GM23338 (cell line): ENCODE results near the gene MYF5. TPM values are rescaled to one million over a fixed set of nuclear protein-coding genes. Genes with fewer than 3 reads are reported as not detected.

Experiments used
- ATAC-seq: fragments of 200-7000 bp; cut with Tn5 transposase; 3 replicates; pipeline ENCODE4 v1.9.1; 2020
- DNase-seq: peaks from one replicate; pipeline ENCODE4 v3.0.0-alpha.2; 2015; ENCODE audit warnings: low spot score
- H2AFZ ChIP-seq: fragments of 200-600 bp; sonication (generic); 2 replicates; pipeline ENCODE4 v1.8.0; 2016; ENCODE audit warnings: antibody characterized with exemption, mild to moderate bottlenecking, moderate library complexity
- H3F3A ChIP-seq: fragments of 200-600 bp; sonication (generic); replicated peaks from 2 replicates; pipeline ENCODE4 v1.8.0; 2017; ENCODE audit warnings: antibody characterized with exemption, mixed run types, low read depth
- H3K27ac ChIP-seq: fragments of 200-600 bp; sonication (generic); 2 replicates; pipeline ENCODE4 v1.6.1; 2016; ENCODE audit warnings: low read depth
- H3K27me3 ChIP-seq: fragments of 200-600 bp; sonication (generic); 2 replicates; pipeline ENCODE4 v1.8.0; 2016; ENCODE audit warnings: mild to moderate bottlenecking, mixed run types, moderate library complexity; ENCODE audit not compliant: insufficient read depth
- H3K36me3 ChIP-seq: fragments of 200-600 bp; sonication (generic); 2 replicates; pipeline ENCODE4 v1.8.0; 2016; ENCODE audit warnings: mild to moderate bottlenecking; ENCODE audit not compliant: insufficient read depth
- H3K4me1 ChIP-seq: fragments of 200-600 bp; sonication (generic); 2 replicates; pipeline ENCODE4 v1.8.0; 2016; ENCODE audit warnings: mild to moderate bottlenecking, moderate library complexity; ENCODE audit not compliant: insufficient read depth
- H3K4me2 ChIP-seq: fragments of 200-600 bp; sonication (generic); 2 replicates; pipeline ENCODE4 v1.7.1; 2017; ENCODE audit warnings: mixed run types
- H3K4me3 ChIP-seq: fragments of 200-600 bp; sonication (generic); 2 replicates; pipeline ENCODE4 v1.6.1; 2016; ENCODE audit warnings: mixed run types
- H3K79me2 ChIP-seq: fragments of 200-600 bp; sonication (generic); replicated peaks from 2 replicates; pipeline ENCODE4 v1.8.0; 2017; ENCODE audit warnings: mild to moderate bottlenecking; ENCODE audit not compliant: insufficient read depth
- H3K9me2 ChIP-seq: fragments of 200-600 bp; sonication (generic); 2 replicates; pipeline ENCODE4 v1.8.0; 2017; ENCODE audit not compliant: insufficient read depth
- H4K20me1 ChIP-seq: fragments of 200-600 bp; sonication (generic); replicated peaks from 2 replicates; pipeline ENCODE4 v1.8.0; 2017; ENCODE audit warnings: mild to moderate bottlenecking; ENCODE audit not compliant: insufficient read depth
- H3K27ac Mint-ChIP-seq: 2 replicates; pipeline ENCODE4 v1.8.0; 2020; ENCODE audit warnings: inconsistent platforms, mild to moderate bottlenecking, moderate library complexity, mixed read lengths
- H3K27me3 Mint-ChIP-seq: 3 replicates; pipeline ENCODE4 v1.8.0; 2022; ENCODE audit warnings: low read depth, mild to moderate bottlenecking, moderate library complexity, mixed read lengths, inconsistent platforms; ENCODE audit not compliant: insufficient read depth, poor library complexity
- H3K36me3 Mint-ChIP-seq: 3 replicates; pipeline ENCODE4 v1.8.0; 2021; ENCODE audit warnings: low read depth, mild to moderate bottlenecking, inconsistent platforms, moderate library complexity, mixed read lengths
- H3K4me1 Mint-ChIP-seq: 3 replicates; pipeline ENCODE4 v1.8.0; 2020; ENCODE audit warnings: mild to moderate bottlenecking, inconsistent platforms, mixed read lengths
- H3K4me3 Mint-ChIP-seq: 3 replicates; pipeline ENCODE4 v1.8.0; 2021; ENCODE audit warnings: moderate library complexity, mild to moderate bottlenecking, inconsistent platforms, mixed read lengths
- H3K9me3 Mint-ChIP-seq: 3 replicates; pipeline ENCODE4 v1.8.0; 2020; ENCODE audit warnings: moderate library complexity, mild to moderate bottlenecking, inconsistent platforms, mixed read lengths
- CREB1 ChIP-seq: fragments of 250-450 bp; sonication (Bioruptor Pico); IDR thresholded peaks from 2 replicates; pipeline ENCODE4 v1.5.0; 2020; ENCODE audit warnings: low read depth, mild to moderate bottlenecking, moderate library complexity
- JUNB ChIP-seq: IDR thresholded peaks from one replicate; pipeline ENCODE4 v1.6.1; 2016; ENCODE audit warnings: antibody characterized with exemption; ENCODE audit not compliant: unreplicated experiment
- NANOG ChIP-seq: IDR thresholded peaks from 2 replicates; pipeline ENCODE4 v1.6.1; 2016; ENCODE audit warnings: antibody characterized with exemption, borderline replicate concordance
- POLR2AphosphoS5 ChIP-seq: IDR thresholded peaks from 2 replicates; pipeline ENCODE4 v1.6.1; 2016; ENCODE audit warnings: antibody characterized with exemption, low read depth
- STAT1 ChIP-seq: IDR thresholded peaks from one replicate; pipeline ENCODE4 v1.6.1; 2016; ENCODE audit warnings: antibody characterized with exemption; ENCODE audit not compliant: unreplicated experiment
- ZNF114 ChIP-seq: fragments of 250-450 bp; sonication (Bioruptor Pico); IDR thresholded peaks from 2 replicates; pipeline ENCODE4 v1.5.0; 2020; ENCODE audit warnings: mild to moderate bottlenecking, moderate library complexity
- ZNF331 ChIP-seq: fragments of 250-450 bp; sonication (Bioruptor Pico); IDR thresholded peaks from 2 replicates; pipeline ENCODE4 v1.5.0; 2020; ENCODE audit warnings: low read depth, mild to moderate bottlenecking, moderate library complexity
- polyA plus RNA-seq: library from polyadenylated mRNA; unstranded; fragments of >200 nt; fragmentation: Nextera tagmentation; extraction: Ambion mirVana; gene quantifications from 2 replicates; pipeline ENCODE4 v1.2.1, GENCODE V29; 2016
- total RNA-seq: library from RNA; depleted of rRNA; stranded (reverse); fragments of >200 nt; shearing (Covaris generic); gene quantifications from 2 replicates; pipeline ENCODE4 v1.2.3, GENCODE V29; 2014
- TF ChIP-seq, protein P1 (sequence below): fragments of 250-450 bp; sonication (Bioruptor Pico); IDR thresholded peaks from 2 replicates; pipeline ENCODE4 v1.5.0; 2020; ENCODE audit warnings: mild to moderate bottlenecking, moderate library complexity
- TF ChIP-seq, protein P2 (sequence below): IDR thresholded peaks from one replicate; pipeline ENCODE4 v1.6.1; 2018; ENCODE audit warnings: antibody characterized with exemption; ENCODE audit not compliant: unreplicated experiment
- TF ChIP-seq, protein P3 (sequence below), 2 experiments: fragments of 200-600 bp in 1 of 2; sonication (generic) in 1 of 2; conservative IDR thresholded peaks; 2 replicates each; pipeline versions ENCODE4 v1.5.1 to v1.6.1; 2016 to 2017; ENCODE audit warnings: antibody characterized with exemption in 2 of 2, low read depth in 2 of 2, mild to moderate bottlenecking in 2 of 2, moderate library complexity in 1 of 2

The MYF5 gene
- total and polyA plus RNA-seq, 2 experiments from 2014 or later = not detected

DNA sequence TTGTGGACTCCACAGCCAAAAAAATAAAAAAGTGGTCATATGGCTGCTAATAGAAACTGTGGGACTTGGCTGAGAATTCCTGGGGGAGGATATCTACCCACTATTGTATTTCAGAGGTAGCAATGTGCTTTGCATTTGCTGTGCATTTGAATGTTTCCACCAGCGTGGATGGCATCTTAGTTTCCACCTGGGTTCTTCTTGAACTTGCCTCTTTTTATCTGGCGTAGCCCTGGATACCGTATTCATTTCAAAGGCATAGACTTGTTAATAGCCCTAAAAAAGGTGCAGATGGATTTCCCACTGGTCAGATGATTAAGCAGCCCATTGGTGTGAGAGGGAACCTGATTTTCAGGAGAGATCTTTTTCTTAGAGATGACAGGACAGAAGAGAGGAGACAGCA, 1.9 kb upstream of the MYF5 start (continued):
- TF ChIP-seq, protein P1, sequence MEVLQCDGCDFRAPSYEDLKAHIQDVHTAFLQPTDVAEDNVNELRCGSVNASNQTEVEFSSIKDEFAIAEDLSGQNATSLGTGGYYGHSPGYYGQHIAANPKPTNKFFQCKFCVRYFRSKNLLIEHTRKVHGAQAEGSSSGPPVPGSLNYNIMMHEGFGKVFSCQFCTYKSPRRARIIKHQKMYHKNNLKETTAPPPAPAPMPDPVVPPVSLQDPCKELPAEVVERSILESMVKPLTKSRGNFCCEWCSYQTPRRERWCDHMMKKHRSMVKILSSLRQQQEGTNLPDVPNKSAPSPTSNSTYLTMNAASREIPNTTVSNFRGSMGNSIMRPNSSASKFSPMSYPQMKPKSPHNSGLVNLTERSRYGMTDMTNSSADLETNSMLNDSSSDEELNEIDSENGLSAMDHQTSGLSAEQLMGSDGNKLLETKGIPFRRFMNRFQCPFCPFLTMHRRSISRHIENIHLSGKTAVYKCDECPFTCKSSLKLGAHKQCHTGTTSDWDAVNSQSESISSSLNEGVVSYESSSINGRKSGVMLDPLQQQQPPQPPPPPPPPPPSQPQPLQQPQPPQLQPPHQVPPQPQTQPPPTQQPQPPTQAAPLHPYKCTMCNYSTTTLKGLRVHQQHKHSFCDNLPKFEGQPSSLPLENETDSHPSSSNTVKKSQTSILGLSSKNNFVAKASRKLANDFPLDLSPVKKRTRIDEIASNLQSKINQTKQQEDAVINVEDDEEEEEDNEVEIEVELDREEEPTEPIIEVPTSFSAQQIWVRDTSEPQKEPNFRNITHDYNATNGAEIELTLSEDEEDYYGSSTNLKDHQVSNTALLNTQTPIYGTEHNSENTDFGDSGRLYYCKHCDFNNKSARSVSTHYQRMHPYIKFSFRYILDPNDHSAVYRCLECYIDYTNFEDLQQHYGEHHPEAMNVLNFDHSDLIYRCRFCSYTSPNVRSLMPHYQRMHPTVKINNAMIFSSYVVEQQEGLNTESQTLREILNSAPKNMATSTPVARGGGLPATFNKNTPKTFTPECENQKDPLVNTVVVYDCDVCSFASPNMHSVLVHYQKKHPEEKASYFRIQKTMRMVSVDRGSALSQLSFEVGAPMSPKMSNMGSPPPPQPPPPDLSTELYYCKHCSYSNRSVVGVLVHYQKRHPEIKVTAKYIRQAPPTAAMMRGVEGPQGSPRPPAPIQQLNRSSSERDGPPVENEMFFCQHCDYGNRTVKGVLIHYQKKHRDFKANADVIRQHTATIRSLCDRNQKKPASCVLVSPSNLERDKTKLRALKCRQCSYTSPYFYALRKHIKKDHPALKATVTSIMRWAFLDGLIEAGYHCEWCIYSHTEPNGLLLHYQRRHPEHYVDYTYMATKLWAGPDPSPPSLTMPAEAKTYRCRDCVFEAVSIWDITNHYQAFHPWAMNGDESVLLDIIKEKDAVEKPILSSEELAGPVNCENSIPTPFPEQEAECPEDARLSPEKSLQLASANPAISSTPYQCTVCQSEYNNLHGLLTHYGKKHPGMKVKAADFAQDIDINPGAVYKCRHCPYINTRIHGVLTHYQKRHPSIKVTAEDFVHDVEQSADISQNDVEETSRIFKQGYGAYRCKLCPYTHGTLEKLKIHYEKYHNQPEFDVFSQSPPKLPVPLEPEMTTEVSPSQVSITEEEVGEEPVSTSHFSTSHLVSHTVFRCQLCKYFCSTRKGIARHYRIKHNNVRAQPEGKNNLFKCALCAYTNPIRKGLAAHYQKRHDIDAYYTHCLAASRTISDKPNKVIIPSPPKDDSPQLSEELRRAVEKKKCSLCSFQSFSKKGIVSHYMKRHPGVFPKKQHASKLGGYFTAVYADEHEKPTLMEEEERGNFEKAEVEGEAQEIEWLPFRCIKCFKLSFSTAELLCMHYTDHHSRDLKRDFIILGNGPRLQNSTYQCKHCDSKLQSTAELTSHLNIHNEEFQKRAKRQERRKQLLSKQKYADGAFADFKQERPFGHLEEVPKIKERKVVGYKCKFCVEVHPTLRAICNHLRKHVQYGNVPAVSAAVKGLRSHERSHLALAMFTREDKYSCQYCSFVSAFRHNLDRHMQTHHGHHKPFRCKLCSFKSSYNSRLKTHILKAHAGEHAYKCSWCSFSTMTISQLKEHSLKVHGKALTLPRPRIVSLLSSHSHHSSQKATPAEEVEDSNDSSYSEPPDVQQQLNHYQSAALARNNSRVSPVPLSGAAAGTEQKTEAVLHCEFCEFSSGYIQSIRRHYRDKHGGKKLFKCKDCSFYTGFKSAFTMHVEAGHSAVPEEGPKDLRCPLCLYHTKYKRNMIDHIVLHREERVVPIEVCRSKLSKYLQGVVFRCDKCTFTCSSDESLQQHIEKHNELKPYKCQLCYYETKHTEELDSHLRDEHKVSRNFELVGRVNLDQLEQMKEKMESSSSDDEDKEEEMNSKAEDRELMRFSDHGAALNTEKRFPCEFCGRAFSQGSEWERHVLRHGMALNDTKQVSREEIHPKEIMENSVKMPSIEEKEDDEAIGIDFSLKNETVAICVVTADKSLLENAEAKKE (CRISPR knock-in tag) = no peak
- TF ChIP-seq STAT1 (no peak), POLR2AphosphoS5 (no peak), ZNF331 (no peak)

DNA sequence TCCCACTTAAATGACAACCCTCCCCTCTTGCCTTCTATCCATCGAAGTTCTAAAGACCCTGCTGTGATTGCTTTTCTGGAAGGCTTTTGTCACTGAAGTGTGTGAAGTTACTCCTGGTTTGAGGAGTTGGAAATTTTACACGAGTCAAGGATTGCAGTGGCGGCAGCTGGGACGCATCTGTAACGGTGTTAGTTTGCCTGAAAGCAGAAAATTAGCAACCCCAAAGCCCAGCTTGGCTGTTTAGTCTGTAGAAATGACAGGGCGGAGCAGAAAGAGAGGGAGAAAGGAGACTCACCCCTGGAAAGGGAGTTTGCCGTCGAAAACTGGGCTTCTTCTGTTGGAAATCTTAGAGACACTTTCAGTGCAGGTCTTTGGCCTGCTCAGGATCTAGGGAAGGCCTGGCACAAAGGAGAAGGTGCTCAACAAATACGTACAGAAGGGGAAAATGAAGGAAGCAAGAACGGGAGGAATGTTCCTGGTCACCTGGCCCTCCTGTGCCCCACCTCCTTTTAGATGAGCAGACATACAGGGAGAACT, 931 bp upstream of the MYF5 start:
- Histone ChIP-seq H3K4me3 (peak overlapping the region; percentile 31; the same call in 1 of the 2 replicates), H3K4me1 (peaks cover 56% of the 10 kb centered on the region), H3K79me2 (no peaks in the 10 kb centered on the region), H2AFZ (no peak overlapping the region), H3K4me2 (peak overlapping the region; percentile 78), H3K27me3 (peaks cover 79% of the 10 kb centered on the region), H3F3A (peaks cover 4% of the 10 kb centered on the region; the same call in 1 of the 2 replicates), H3K27ac (no peak overlapping the region), H4K20me1 (no peaks in the 10 kb centered on the region), H3K36me3 (no peaks in the 10 kb centered on the region), H3K9me2 (no peaks in the 10 kb centered on the region)
- no peak for TF ChIP-seq POLR2AphosphoS5
- TF ChIP-seq, protein P2, sequence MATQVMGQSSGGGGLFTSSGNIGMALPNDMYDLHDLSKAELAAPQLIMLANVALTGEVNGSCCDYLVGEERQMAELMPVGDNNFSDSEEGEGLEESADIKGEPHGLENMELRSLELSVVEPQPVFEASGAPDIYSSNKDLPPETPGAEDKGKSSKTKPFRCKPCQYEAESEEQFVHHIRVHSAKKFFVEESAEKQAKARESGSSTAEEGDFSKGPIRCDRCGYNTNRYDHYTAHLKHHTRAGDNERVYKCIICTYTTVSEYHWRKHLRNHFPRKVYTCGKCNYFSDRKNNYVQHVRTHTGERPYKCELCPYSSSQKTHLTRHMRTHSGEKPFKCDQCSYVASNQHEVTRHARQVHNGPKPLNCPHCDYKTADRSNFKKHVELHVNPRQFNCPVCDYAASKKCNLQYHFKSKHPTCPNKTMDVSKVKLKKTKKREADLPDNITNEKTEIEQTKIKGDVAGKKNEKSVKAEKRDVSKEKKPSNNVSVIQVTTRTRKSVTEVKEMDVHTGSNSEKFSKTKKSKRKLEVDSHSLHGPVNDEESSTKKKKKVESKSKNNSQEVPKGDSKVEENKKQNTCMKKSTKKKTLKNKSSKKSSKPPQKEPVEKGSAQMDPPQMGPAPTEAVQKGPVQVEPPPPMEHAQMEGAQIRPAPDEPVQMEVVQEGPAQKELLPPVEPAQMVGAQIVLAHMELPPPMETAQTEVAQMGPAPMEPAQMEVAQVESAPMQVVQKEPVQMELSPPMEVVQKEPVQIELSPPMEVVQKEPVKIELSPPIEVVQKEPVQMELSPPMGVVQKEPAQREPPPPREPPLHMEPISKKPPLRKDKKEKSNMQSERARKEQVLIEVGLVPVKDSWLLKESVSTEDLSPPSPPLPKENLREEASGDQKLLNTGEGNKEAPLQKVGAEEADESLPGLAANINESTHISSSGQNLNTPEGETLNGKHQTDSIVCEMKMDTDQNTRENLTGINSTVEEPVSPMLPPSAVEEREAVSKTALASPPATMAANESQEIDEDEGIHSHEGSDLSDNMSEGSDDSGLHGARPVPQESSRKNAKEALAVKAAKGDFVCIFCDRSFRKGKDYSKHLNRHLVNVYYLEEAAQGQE = no peak
- TF ChIP-seq, protein P3, sequence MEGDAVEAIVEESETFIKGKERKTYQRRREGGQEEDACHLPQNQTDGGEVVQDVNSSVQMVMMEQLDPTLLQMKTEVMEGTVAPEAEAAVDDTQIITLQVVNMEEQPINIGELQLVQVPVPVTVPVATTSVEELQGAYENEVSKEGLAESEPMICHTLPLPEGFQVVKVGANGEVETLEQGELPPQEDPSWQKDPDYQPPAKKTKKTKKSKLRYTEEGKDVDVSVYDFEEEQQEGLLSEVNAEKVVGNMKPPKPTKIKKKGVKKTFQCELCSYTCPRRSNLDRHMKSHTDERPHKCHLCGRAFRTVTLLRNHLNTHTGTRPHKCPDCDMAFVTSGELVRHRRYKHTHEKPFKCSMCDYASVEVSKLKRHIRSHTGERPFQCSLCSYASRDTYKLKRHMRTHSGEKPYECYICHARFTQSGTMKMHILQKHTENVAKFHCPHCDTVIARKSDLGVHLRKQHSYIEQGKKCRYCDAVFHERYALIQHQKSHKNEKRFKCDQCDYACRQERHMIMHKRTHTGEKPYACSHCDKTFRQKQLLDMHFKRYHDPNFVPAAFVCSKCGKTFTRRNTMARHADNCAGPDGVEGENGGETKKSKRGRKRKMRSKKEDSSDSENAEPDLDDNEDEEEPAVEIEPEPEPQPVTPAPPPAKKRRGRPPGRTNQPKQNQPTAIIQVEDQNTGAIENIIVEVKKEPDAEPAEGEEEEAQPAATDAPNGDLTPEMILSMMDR (conservative IDR thresholded peaks at IDR 0.05; ENCODE audit: low read depth in 2 of 2) = no peak
- TF ChIP-seq ZNF331 = no peak
- TF ChIP-seq CREB1 = no peak
- TF ChIP-seq NANOG = no peak
- TF ChIP-seq JUNB = no peak
- no peak for TF ChIP-seq STAT1
- no peak for TF ChIP-seq ZNF114 (CRISPR knock-in tag)
- Mint-ChIP-seq H3K27ac (no peak overlapping the region), H3K36me3 (no peaks in the 10 kb centered on the region), H3K4me3 (peak overlapping the region; percentile 36; the same call in 2 of the 3 replicates), H3K4me1 (peaks cover 42% of the 10 kb centered on the region), H3K27me3 (peaks cover 43% of the 10 kb centered on the region), H3K9me3 (no peaks in the 10 kb centered on the region)
- DNase-seq (peak; percentile 8), ATAC-seq (peak; percentile 28)
